Erythroblast (primary cell): ENCODE results near the gene ST7.
"Not testable (repeated sequence)": the region's sequence is repeated elsewhere in the genome, so short reads cannot be mapped to it uniquely, and the experiment has no call there.

Source experiments
- GATA1 ChIP-seq: IDR thresholded peaks from 2 replicates; pipeline ENCODE4 v1.6.1; 2011; ENCODE audit warnings: low read depth, mild to moderate bottlenecking, control low read depth, low read length, moderate library complexity
- POLR2A ChIP-seq: IDR thresholded peaks from 2 replicates; pipeline ENCODE4 v1.6.1; 2011; ENCODE audit warnings: mild to moderate bottlenecking, low read length

GRCh38 chr7:117122036-117122435 lies 168.7 kb downstream of the ST7 start:
- not testable (repeated sequence) for TF ChIP-seq POLR2A, GATA1
